Astrocyte (in vitro differentiated cells and primary cell): ENCODE results near the gene WNT4.

Source experiments
- CTCF ChIP-seq: IDR thresholded peaks from 2 replicates; pipeline ENCODE4 v1.5.1; 2011; ENCODE audit warnings: low read depth, mild to moderate bottlenecking, inconsistent platforms, low read length, moderate library complexity; ENCODE audit not compliant: insufficient read depth
- EZH2 ChIP-seq: IDR thresholded peaks from 2 replicates; pipeline ENCODE4 v1.6.1; 2012; ENCODE audit warnings: mild to moderate bottlenecking, low read length, inconsistent platforms; ENCODE audit not compliant: insufficient read depth

GRCh38 chr1:22122273-22123070 lies 20.4 kb downstream of the WNT4 start:
- TF ChIP-seq CTCF (no peak), EZH2 (no peak)
